ENCODE results near the gene SLC22A14.
A peak's percentile ranks its signal among the peaks of the same experiment; 100 is the strongest.
"Not testable (repeated sequence)": the region's sequence is repeated elsewhere in the genome, so short reads cannot be mapped to it uniquely, and the experiment has no call there.

SLC22A14 gene

GRCh38 chr3:38270606-38271005, 11.5 kb upstream of the SLC22A14 start:
- no peak for DNase-seq (ENCODE audit: low spot score)

GRCh38 chr3:38271553-38271952, 10.5 kb upstream of the SLC22A14 start:
- DNase-seq (ENCODE audit: low spot score) = no peak

DNA sequence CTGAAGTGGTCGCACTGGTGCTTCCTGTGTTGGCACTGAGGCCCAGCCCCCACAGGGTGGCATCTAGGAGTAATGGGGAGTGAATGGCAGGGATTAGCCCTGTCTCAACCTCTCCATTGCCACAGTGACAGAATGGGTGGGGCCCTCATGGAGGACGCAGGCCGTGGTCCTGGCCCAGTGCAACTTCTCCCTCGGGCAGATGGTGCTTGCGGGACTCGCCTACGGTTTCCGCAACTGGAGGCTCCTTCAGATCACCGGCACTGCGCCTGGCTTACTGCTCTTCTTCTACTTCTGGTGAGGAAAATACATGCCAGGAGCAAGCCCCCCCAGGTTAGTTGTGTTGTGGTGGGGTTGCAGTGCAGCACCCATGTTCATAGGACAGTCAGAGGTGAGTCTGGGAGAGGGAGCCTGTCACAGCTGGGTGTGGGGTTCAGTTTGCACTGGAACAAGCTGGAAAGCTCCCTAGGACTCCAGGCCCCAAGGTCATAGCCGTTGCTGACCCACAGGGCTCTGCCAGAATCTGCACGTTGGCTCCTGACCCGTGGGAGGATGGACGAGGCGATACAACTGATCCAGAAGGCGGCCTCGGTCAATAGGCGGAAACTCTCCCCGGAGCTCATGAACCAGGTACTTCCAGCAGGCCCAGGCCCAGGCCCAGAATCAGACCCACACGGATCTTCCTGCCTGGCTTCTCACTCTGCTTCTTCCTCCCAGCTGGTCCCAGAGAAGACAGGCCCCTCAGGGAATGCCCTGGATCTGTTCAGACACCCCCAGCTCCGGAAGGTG, 7.0 kb upstream of the SLC22A14 start:
- DNase-seq (ENCODE audit: low spot score) = no peak

DNA sequence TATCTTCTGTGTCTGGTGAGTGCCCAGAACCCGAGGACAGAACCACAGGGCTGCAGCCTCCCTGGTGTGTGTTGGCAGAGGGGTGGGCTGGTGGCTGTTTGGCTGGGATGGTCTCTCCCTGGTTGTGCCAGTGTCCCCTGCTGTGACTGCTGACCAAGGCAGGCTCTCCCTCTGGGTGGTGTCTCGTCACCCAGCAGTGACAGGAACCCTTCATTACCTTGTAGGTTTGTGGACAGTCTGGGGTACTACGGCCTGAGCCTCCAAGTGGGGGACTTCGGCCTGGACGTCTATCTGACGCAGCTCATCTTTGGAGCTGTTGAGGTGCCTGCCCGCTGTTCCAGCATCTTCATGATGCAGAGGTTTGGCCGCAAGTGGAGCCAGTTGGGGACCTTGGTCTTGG, 6.4 kb upstream of the SLC22A14 start:
- DNase-seq (ENCODE audit: low spot score) = no peak

GRCh38 chr3:38276081-38276916, 5.8 kb upstream of the SLC22A14 start:
- no peak for DNase-seq (ENCODE audit: low spot score)

DNA sequence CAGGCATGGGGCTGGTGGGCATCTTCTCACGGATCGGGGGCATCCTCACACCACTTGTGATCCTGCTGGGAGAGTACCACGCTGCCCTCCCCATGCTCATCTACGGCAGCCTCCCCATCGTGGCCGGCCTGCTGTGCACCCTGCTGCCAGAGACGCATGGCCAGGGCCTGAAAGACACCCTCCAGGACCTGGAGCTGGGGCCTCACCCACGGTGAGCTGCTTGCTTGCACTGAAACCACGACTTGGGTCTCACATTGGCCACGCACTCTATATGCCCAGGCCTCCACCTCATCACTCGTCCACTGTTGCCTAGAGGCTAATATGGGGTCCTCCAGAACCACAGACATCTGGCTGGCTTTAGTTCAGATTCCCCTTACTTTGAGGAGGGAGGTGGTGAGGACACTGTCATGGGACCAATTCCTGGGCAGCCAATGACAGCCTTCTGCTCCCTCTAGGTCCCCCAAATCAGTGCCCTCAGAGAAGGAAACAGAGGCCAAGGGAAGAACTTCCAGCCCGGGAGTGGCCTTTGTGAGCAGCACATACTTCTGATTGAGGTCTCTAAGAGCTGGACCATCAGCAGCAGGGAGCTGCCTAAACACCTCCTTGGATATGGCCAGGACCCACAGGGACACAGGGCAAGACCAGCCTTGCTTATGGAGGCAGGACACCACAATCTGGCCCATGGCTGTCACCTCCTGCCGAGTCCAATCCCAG, 5.0 kb upstream of the SLC22A14 start:
- no peak for DNase-seq (ENCODE audit: low spot score)

DNA sequence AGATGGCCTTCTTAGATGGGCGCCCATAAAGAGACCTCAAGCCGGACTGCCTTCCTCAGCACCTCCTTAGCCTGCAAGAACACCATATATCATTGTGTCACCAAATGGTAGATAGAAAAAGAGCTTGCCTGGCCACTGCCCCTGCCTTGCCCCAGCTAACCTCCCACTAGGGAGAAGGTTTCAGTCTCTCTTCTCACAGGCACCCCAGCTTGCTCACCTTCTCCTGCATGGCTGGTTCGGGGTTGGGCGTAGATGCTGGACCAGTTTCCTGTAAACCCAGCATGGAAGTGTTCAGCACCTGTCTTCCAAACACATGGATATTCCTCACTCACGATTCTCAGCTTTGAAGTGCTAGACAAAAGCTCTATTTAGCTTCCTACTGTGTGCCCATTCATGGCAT, 3.3 kb upstream of the SLC22A14 start:
- DNase-seq (ENCODE audit: low spot score) = no peak

GRCh38 chr3:38283810-38284755, 2.0 kb downstream of the SLC22A14 start:
- no peak for DNase-seq (ENCODE audit: low spot score)

- DNase-seq (ENCODE audit: low spot score) = no peak
These were observed 2.7 kb downstream of the SLC22A14 start for GRCh38 chr3:38284756-38285150.

- DNase-seq (ENCODE audit: low spot score) = not testable (repeated sequence)
These were observed 7.5 kb downstream of the SLC22A14 start for GRCh38 chr3:38289286-38290217.

- DNase-seq (ENCODE audit: low spot score) = not testable (repeated sequence)
These were observed 15.0 kb downstream of the SLC22A14 start for GRCh38 chr3:38297053-38297452.

DNA sequence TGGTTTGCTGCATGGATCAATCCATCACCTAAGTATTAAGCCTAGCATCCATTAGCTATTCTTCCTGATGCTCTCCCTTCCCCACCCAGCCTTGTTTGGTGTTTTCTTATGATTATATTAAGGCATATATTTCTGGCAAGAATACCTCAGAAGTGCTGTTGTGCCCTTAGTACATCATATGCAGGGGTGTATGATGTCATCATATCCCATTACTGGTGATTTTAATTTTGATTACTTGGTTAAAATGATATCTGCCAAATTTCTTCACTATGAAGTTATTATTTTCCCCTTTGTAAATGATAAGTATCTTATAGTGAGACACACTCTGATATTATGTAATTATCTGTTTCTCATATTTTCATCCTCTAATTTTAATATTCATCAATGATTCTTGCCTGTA, 15.4 kb downstream of the SLC22A14 start:
- DNase-seq (ENCODE audit: low spot score) = no peak

DNA sequence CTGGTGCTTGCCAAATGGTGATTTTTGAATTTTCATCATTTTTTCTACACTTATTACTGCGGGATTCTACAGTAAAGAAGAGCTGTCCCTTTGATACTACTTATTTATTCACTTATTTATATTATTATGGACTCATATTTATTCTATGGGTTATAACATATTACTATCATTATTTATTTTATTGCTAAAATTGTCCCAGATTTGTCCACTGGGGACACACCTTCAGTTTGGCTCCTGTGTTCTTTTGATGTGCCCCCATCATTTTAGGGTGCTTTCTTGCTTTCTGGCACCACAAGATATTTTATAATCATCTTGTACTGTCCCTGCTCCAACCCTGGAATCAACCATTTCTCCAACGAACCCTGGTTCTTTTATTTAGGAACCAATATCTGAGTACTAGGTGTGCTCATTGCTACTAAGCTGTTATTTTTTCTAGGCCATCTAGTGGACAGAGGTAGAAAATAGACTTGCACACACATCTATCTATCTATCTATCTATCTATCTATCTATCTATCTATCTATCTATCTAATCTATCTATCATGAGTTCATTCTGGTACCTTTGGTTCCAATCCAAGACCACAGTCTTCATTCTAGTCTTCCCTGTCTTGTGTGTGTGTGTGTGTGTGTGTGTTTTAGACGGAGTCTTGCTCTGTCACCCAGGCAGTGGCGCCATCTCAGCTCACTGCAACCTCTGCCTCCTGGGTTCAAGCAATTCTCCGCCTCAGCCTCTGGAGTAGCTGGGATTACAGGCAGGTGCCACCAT, 16.0 kb downstream of the SLC22A14 start:
- DNase-seq (ENCODE audit: low spot score) = peak; percentile 30

DNA sequence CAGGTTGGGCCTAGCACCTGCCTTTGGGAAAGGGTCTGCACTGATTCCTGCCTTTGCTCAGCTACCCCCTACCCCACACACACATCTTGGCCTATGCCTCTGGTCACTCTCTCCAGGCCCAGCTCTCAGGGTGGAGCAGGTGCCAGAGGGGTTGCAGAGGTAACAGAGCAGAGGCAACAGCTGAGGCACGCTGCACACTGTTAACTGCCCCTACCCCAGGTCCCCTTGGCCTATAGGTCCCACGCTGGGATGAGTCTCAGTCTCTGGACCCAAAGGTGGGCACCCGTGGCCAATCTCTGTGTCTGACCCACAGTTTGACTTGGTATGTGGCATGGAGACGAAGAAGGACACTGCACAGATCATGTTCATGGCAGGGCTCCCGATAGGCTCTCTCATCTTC, 24.8 kb downstream of the SLC22A14 start:
- DNase-seq (ENCODE audit: low spot score) = no peak

- DNase-seq (ENCODE audit: low spot score) = no peak
These were observed 25.5 kb downstream of the SLC22A14 start for GRCh38 chr3:38307599-38307998.

DNA sequence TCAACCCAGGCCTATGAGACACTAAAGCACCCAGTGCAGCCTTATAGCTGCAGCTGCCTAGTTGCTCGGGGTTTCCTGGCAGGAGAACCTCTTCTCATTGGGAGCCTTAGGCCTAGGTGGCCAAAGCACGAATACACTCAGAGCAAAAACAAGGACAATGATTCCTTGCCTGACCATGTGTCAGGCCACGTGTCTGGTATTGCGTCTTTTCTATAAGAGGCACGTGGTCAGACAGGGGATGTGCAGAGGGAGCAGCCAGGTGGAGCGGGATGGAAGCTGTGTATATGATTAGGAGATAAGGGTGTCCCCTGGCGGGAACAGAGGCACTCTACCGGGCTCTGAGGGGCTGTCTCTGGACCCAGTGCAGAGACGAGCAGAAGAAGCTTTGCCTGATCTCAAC, 26.4 kb downstream of the SLC22A14 start:
- no peak for DNase-seq (ENCODE audit: low spot score)

DNA sequence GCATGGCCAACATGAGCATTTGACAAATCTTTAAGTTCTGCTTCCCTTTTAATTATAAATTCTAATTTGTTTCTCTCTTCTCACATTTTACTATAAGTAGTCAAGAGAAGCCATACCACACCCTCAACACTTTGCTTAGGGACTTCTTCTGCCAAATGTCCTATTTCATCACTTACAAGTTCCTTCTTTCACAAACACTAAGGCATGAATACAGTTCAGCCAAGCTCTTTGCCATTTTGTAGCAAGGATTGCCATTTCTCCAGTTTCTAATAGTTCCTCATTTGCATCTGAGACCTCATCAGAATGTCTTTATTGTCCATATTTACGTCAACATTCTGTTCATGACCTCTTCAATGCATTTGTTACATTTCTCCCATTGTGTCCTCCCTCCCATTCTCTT, 29.4 kb downstream of the SLC22A14 start:
- no peak for DNase-seq (ENCODE audit: low spot score)

GRCh38 chr3:38311941-38312340, 29.8 kb downstream of the SLC22A14 start:
- DNase-seq (ENCODE audit: low spot score) = no peak

DNA sequence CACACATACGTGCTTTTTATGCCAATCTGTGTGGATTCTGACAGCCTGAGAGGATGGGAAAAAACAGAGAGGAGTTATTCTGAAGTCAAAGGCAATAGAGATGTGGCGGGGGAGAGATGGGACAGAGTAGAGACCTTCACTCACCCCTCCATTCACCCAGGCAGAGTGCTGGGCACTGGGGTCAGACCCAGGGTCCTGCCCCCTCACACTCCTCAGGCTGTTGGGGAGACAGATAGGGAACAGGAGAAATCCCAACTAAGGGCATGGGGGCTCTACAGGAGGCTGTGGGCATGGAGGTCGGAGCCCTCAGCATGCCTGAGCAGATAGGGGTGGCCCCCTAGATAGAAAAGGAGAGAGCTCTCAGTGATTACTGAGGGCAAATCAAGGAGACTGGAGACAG, 30.3 kb downstream of the SLC22A14 start:
- DNase-seq (ENCODE audit: low spot score) = no peak

DNA sequence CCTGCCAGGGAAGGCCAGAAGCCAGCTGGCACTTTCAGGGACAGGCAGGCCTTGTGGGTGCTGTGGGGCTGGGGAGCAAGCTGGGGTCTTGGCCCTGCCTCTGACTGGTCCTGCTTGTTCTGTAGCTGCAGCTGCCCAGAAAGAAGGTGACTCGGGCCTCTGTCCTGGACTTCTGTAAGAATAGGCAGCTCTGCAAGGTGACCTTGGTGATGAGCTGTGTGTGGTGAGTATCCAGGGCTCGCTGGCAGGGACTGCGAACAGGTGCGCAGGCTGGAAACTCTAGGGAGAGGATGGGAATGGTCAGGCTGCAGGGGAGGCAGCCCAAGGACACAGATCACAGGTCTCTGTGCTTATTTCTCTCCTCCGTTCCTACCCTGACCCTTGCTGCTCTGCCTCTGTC, 31.2 kb downstream of the SLC22A14 start:
- DNase-seq (ENCODE audit: low spot score) = no peak
